ENCODE measurements around the gene BRD3. TPM values are rescaled to one million over a fixed set of nuclear protein-coding genes. Genes with fewer than 3 reads are reported as not detected.
A peak's percentile ranks its signal among the peaks of the same experiment; 100 is the strongest.

The BRD3 gene
- total RNA-seq, 1 experiment from 2014 or later, result 108 TPM

- ATAC-seq (no peak), DNase-seq (ENCODE audit: low spot score) (no peak)
- peaks cover 3% of the 10 kb centered on the region; the same call in 1 of the 2 replicates for H3K36me3 Mint-ChIP-seq
- ChIA-PET CTCF (interaction anchor here (0.7 to 1.0 kb wide), 2 partner anchors 106 to 314 kb away, joined by 3 to 5 read pairs; no protein-coding TSS in a partner anchor), POLR2A (no interaction called here)
- TF ChIP-seq, protein P1, sequence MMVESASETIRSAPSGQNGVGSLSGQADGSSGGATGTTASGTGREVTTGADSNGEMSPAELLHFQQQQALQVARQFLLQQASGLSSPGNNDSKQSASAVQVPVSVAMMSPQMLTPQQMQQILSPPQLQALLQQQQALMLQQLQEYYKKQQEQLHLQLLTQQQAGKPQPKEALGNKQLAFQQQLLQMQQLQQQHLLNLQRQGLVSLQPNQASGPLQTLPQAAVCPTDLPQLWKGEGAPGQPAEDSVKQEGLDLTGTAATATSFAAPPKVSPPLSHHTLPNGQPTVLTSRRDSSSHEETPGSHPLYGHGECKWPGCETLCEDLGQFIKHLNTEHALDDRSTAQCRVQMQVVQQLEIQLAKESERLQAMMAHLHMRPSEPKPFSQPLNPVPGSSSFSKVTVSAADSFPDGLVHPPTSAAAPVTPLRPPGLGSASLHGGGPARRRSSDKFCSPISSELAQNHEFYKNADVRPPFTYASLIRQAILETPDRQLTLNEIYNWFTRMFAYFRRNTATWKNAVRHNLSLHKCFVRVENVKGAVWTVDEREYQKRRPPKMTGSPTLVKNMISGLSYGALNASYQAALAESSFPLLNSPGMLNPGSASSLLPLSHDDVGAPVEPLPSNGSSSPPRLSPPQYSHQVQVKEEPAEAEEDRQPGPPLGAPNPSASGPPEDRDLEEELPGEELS (CRISPR knock-in tag; IDR thresholded peaks at IDR 0.05), result no peak
- TF ChIP-seq, protein P2, sequence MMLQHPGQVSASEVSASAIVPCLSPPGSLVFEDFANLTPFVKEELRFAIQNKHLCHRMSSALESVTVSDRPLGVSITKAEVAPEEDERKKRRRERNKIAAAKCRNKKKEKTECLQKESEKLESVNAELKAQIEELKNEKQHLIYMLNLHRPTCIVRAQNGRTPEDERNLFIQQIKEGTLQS (CRISPR knock-in tag; conservative IDR thresholded peaks at IDR 0.05), result no peak
- TF ChIP-seq, protein P3, sequence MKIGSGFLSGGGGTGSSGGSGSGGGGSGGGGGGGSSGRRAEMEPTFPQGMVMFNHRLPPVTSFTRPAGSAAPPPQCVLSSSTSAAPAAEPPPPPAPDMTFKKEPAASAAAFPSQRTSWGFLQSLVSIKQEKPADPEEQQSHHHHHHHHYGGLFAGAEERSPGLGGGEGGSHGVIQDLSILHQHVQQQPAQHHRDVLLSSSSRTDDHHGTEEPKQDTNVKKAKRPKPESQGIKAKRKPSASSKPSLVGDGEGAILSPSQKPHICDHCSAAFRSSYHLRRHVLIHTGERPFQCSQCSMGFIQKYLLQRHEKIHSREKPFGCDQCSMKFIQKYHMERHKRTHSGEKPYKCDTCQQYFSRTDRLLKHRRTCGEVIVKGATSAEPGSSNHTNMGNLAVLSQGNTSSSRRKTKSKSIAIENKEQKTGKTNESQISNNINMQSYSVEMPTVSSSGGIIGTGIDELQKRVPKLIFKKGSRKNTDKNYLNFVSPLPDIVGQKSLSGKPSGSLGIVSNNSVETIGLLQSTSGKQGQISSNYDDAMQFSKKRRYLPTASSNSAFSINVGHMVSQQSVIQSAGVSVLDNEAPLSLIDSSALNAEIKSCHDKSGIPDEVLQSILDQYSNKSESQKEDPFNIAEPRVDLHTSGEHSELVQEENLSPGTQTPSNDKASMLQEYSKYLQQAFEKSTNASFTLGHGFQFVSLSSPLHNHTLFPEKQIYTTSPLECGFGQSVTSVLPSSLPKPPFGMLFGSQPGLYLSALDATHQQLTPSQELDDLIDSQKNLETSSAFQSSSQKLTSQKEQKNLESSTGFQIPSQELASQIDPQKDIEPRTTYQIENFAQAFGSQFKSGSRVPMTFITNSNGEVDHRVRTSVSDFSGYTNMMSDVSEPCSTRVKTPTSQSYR (CRISPR knock-in tag; IDR thresholded peaks at IDR 0.05), result no peak
- TF ChIP-seq FOXP1 (CRISPR knock-in tag; IDR thresholded peaks at IDR 0.05; ENCODE audit: borderline replicate concordance), result no peak
- TF ChIP-seq RORB (CRISPR knock-in tag; IDR thresholded peaks at IDR 0.05), result no peak
- TF ChIP-seq MYBL2 (CRISPR knock-in tag; IDR thresholded peaks at IDR 0.05), result no peak
- H3K27me3 Mint-ChIP-seq (ENCODE audit: low read depth), result no peaks in the 10 kb centered on the region
- no peaks in the 10 kb centered on the region for H3K9me3 Mint-ChIP-seq
- no peak overlapping the region for H3K4me3 Mint-ChIP-seq
- H3K4me1 Mint-ChIP-seq, result peaks cover 13% of the 10 kb centered on the region
- H3K27ac Mint-ChIP-seq, result peak overlapping the region; percentile 73
These were observed 10.5 kb downstream of the BRD3 start for GRCh38 chr9:134057307-134057657.

- ATAC-seq, result no peak
- H3K36me3 Mint-ChIP-seq, result peaks cover 8% of the 10 kb centered on the region
- no peak for DNase-seq (ENCODE audit: low spot score)
- H3K4me1 Mint-ChIP-seq, result peaks cover 12% of the 10 kb centered on the region; the same call in 1 of the 2 replicates
- H3K4me3 Mint-ChIP-seq, result no peak overlapping the region
- no peak for TF ChIP-seq SMAD3 (CRISPR knock-in tag; IDR thresholded peaks at IDR 0.05; ENCODE audit: borderline replicate concordance)
- TF ChIP-seq ZBTB21 (CRISPR knock-in tag; IDR thresholded peaks at IDR 0.05; ENCODE audit: borderline replicate concordance), result no peak
- no peak for TF ChIP-seq RORB (CRISPR knock-in tag; IDR thresholded peaks at IDR 0.05)
- no peak for TF ChIP-seq TEAD4 (CRISPR knock-in tag; IDR thresholded peaks at IDR 0.05)
- CTCF ChIA-PET, result interaction anchor here (1.0 kb wide), 1 partner anchor 314 kb away, joined by 5 read pairs; no protein-coding TSS in a partner anchor
- POLR2A ChIA-PET, result no interaction called here
- H3K27me3 Mint-ChIP-seq (ENCODE audit: low read depth), result no peaks in the 10 kb centered on the region
- H3K27ac Mint-ChIP-seq, result peak overlapping the region; percentile 73
- no peaks in the 10 kb centered on the region for H3K9me3 Mint-ChIP-seq
These were observed 11.1 kb downstream of the BRD3 start for GRCh38 chr9:134056483-134057306.

- Mint-ChIP-seq H3K9me3 (no peaks in the 10 kb centered on the region), H3K27ac (no peak overlapping the region), H3K4me3 (no peak overlapping the region), H3K27me3 (ENCODE audit: low read depth) (no peaks in the 10 kb centered on the region), H3K4me1 (peaks cover 12% of the 10 kb centered on the region; the same call in 1 of the 2 replicates), H3K36me3 (peaks cover 14% of the 10 kb centered on the region)
- ChIA-PET CTCF (no interaction called here), POLR2A (no interaction called here)
- DNase-seq (ENCODE audit: low spot score), result no peak
- ATAC-seq, result no peak
- TF ChIP-seq PRRX2 (CRISPR knock-in tag; IDR thresholded peaks at IDR 0.05), result no peak
- TF ChIP-seq, protein P4, sequence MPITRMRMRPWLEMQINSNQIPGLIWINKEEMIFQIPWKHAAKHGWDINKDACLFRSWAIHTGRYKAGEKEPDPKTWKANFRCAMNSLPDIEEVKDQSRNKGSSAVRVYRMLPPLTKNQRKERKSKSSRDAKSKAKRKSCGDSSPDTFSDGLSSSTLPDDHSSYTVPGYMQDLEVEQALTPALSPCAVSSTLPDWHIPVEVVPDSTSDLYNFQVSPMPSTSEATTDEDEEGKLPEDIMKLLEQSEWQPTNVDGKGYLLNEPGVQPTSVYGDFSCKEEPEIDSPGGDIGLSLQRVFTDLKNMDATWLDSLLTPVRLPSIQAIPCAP (CRISPR knock-in tag; IDR thresholded peaks at IDR 0.05), result no peak
- no peak for TF ChIP-seq GTF2I (CRISPR knock-in tag; conservative IDR thresholded peaks at IDR 0.05)
- TF ChIP-seq STAT6 (CRISPR knock-in tag; conservative IDR thresholded peaks at IDR 0.05; ENCODE audit: low read depth), result no peak
- no peak for TF ChIP-seq ESRRA (CRISPR knock-in tag; IDR thresholded peaks at IDR 0.05; ENCODE audit: borderline replicate concordance)
- TF ChIP-seq, protein P5, sequence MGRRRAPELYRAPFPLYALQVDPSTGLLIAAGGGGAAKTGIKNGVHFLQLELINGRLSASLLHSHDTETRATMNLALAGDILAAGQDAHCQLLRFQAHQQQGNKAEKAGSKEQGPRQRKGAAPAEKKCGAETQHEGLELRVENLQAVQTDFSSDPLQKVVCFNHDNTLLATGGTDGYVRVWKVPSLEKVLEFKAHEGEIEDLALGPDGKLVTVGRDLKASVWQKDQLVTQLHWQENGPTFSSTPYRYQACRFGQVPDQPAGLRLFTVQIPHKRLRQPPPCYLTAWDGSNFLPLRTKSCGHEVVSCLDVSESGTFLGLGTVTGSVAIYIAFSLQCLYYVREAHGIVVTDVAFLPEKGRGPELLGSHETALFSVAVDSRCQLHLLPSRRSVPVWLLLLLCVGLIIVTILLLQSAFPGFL (CRISPR knock-in tag; IDR thresholded peaks at IDR 0.05; ENCODE audit: borderline replicate concordance), result no peak
- TF ChIP-seq ZNF416 (CRISPR knock-in tag; IDR thresholded peaks at IDR 0.05), result no peak
- no peak for TF ChIP-seq E2F4 (CRISPR knock-in tag; IDR thresholded peaks at IDR 0.05; ENCODE audit: borderline replicate concordance, low read depth)
- TF ChIP-seq ZNF423 (CRISPR knock-in tag; IDR thresholded peaks at IDR 0.05), result no peak
These were observed 11.8 kb downstream of the BRD3 start for GRCh38 chr9:134055981-134056461.
